ENCODE data around the gene GSTA4. TPM values are rescaled to one million over a fixed set of nuclear protein-coding genes. Genes with fewer than 3 reads are reported as not detected.
"Not testable (repeated sequence)": the region's sequence is repeated elsewhere in the genome, so short reads cannot be mapped to it uniquely, and the experiment has no call there.

GSTA4 gene
- total and polyA plus RNA-seq, 4 donors: 7.9 to 22.7 (median 16.8) TPM

GRCh38 chr6:52946306-52946705, 48.8 kb downstream of the GSTA4 start:
- TF ChIP-seq EGR1 (IDR thresholded peaks at IDR 0.05; ENCODE audit: low read depth in 2 of 2) (no peak), CTCF (IDR thresholded peaks at IDR 0.05; ENCODE audit: low read depth, low read length, missing input control) (no peak), ZBTB33 (IDR thresholded peaks at IDR 0.05) (no peak), ATF3 (IDR thresholded peaks at IDR 0.05) (no peak), REST (IDR thresholded peaks at IDR 0.05) (no peak), FOXA1 (IDR thresholded peaks at IDR 0.05) (no peak), JUND (IDR thresholded peaks at IDR 0.05) (no peak), SP1 (IDR thresholded peaks at IDR 0.05) (no peak), HNF4A (conservative IDR thresholded peaks at IDR 0.05) (no peak), NR2F2 (IDR thresholded peaks at IDR 0.05) (no peak), RXRA (IDR thresholded peaks at IDR 0.05) (no peak), YY1 (IDR thresholded peaks at IDR 0.05) (no peak), MAX (IDR thresholded peaks at IDR 0.05) (no peak), GABPA (IDR thresholded peaks at IDR 0.05 in 1 of 2, conservative IDR thresholded peaks at IDR 0.05 in 1 of 2) (no peak), FOXA2 (IDR thresholded peaks at IDR 0.05) (no peak), RAD21 (IDR thresholded peaks at IDR 0.05) (no peak), HNF4G (IDR thresholded peaks at IDR 0.05) (no peak)
- no peak overlapping the region for H3K27ac ChIP-seq (ENCODE audit: low read depth in 1 of 2, low read length in 2 of 2)
- no peak overlapping the region for H3K4me3 ChIP-seq (ENCODE audit: low read depth in 1 of 3, low read length in 3 of 3)
- WGBS: 29% methylated on average over 5 of the region's 5 CpGs
- no peaks in the 10 kb centered on the region for H3K27me3 ChIP-seq (ENCODE audit: control insufficient read depth in 4 of 4, insufficient read depth in 4 of 4, low read length in 3 of 4)
- H3K36me3 ChIP-seq (ENCODE audit: control insufficient read depth in 4 of 4, insufficient read depth in 3 of 4, low read depth in 1 of 4, low read length in 3 of 4): no peaks in the 10 kb centered on the region
- H3K4me1 ChIP-seq (ENCODE audit: control insufficient read depth in 4 of 4, insufficient read depth in 4 of 4, low read length in 3 of 4): no peaks in the 10 kb centered on the region
- no peak for DNase-seq (ENCODE audit: low spot score)
- H3K9me3 ChIP-seq (ENCODE audit: control insufficient read depth in 4 of 4, low read length in 3 of 4): no peaks in the 10 kb centered on the region
- H3K9ac ChIP-seq (ENCODE audit: low read depth in 1 of 2, low read length in 2 of 2): no peak overlapping the region

GRCh38 chr6:52942821-52943220, 52.3 kb downstream of the GSTA4 start:
- not testable (repeated sequence) for H3K27me3 ChIP-seq (ENCODE audit: control insufficient read depth in 4 of 4, insufficient read depth in 4 of 4, low read length in 3 of 4); H3K4me3 ChIP-seq (ENCODE audit: low read depth in 1 of 3, low read length in 3 of 3); H3K9ac ChIP-seq (ENCODE audit: low read depth in 1 of 2, low read length in 2 of 2); DNase-seq (ENCODE audit: low spot score); H3K9me3 ChIP-seq (ENCODE audit: control insufficient read depth in 4 of 4, low read length in 3 of 4); H3K4me1 ChIP-seq (ENCODE audit: control insufficient read depth in 4 of 4, insufficient read depth in 4 of 4, low read length in 3 of 4); H3K27ac ChIP-seq (ENCODE audit: low read depth in 1 of 2, low read length in 2 of 2); H3K36me3 ChIP-seq (ENCODE audit: control insufficient read depth in 4 of 4, insufficient read depth in 3 of 4, low read depth in 1 of 4, low read length in 3 of 4)
- WGBS: 96% methylated on average over 10 of the region's 10 CpGs
